Measurements from ENCODE around the gene PLCB1.

The PLCB1 gene

DNA sequence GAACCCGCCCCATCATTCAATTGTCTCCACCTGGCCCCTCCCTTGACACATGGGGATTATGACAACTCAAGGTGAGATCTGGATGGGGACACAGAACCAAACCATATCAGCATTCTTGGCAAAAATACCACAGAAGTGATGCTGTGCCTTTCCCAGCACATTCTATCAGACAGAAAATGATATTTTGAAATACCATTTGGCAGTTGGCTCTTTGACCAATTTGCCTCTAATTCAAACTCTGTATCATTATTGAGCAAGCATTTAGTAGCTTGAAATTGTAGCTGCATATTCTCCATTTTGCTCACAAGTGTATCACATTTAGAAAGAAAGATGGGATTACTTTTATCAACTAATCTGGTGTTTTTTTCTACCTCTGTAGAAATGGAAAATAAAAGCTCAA, 64.0 kb downstream of the PLCB1 start:
- Histone ChIP-seq H3K4me2 (no peak overlapping the region), H2AFZ (ENCODE audit: low read depth) (no peak overlapping the region), H3K27me3 (ENCODE audit: insufficient read depth, low read depth) (no peaks in the 10 kb centered on the region), H3K9ac (no peak overlapping the region), H3K79me2 (ENCODE audit: insufficient read depth, low read depth) (no peaks in the 10 kb centered on the region), H3K4me1 (ENCODE audit: low read depth, poor library complexity, severe bottlenecking) (no peaks in the 10 kb centered on the region), H4K20me1 (ENCODE audit: insufficient read depth) (no peaks in the 10 kb centered on the region), H3K36me3 (ENCODE audit: insufficient read depth) (no peaks in the 10 kb centered on the region), H3K4me3 (IDR thresholded peaks at IDR 0.05; ENCODE audit: insufficient read depth, low read depth, low read length) (no peak overlapping the region), H3K27ac (no peak overlapping the region)
- TF ChIP-seq, protein P1, sequence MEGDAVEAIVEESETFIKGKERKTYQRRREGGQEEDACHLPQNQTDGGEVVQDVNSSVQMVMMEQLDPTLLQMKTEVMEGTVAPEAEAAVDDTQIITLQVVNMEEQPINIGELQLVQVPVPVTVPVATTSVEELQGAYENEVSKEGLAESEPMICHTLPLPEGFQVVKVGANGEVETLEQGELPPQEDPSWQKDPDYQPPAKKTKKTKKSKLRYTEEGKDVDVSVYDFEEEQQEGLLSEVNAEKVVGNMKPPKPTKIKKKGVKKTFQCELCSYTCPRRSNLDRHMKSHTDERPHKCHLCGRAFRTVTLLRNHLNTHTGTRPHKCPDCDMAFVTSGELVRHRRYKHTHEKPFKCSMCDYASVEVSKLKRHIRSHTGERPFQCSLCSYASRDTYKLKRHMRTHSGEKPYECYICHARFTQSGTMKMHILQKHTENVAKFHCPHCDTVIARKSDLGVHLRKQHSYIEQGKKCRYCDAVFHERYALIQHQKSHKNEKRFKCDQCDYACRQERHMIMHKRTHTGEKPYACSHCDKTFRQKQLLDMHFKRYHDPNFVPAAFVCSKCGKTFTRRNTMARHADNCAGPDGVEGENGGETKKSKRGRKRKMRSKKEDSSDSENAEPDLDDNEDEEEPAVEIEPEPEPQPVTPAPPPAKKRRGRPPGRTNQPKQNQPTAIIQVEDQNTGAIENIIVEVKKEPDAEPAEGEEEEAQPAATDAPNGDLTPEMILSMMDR (conservative IDR thresholded peaks at IDR 0.05; ENCODE audit: low read depth, low read length): no peak

DNA sequence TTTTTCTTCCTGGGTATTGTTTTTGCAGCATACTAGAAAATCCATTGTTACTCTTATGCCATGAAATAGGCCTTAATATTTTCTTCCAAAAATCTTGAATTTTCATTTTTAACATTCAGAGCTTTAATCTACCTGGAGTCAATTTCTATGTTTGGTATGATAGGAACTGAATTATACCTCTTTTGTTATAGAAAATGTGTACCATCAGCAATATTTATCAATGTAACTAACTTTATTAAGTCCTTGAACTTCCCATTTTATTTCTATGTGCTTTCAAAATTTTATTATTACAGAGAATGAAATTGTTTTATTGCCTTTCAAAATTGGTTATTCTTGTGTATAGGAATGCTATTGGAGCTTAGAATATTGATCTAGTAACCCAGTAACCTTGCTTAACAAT, 68.2 kb downstream of the PLCB1 start:
- H3K79me2 ChIP-seq (ENCODE audit: insufficient read depth, low read depth): no peaks in the 10 kb centered on the region
- H3K27me3 ChIP-seq (ENCODE audit: insufficient read depth, low read depth): no peaks in the 10 kb centered on the region
- H4K20me1 ChIP-seq (ENCODE audit: insufficient read depth): no peaks in the 10 kb centered on the region
- no peaks in the 10 kb centered on the region for H3K36me3 ChIP-seq (ENCODE audit: insufficient read depth)
- TF ChIP-seq, protein P1 (conservative IDR thresholded peaks at IDR 0.05; ENCODE audit: low read depth, low read length): no peak
- no peak overlapping the region for H3K4me3 ChIP-seq (IDR thresholded peaks at IDR 0.05; ENCODE audit: insufficient read depth, low read depth, low read length)
- H3K4me1 ChIP-seq (ENCODE audit: low read depth, poor library complexity, severe bottlenecking): no peaks in the 10 kb centered on the region
- no peak overlapping the region for H3K9ac ChIP-seq
- no peak overlapping the region for H3K4me2 ChIP-seq
- no peak overlapping the region for H3K27ac ChIP-seq
- no peak overlapping the region for H2AFZ ChIP-seq (ENCODE audit: low read depth)

DNA sequence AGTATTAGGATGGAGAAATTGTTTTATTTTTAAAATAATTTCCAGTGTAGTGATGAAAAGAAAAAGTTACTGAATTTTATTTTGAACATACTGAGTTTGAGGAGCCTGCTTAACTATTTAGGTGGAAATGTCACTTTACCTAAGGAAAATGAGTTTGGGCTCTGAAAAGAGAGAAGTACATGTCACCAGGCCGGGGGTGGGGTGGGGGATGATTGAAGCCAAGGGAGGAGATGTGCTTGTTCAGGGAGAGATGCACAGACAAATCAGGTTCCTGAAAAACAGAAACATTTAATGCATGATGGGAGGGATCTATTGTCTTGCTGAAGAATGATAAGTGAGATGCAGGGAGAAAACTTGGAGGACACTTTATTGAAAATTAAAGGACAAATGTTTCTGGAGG, 71.3 kb downstream of the PLCB1 start:
- Histone ChIP-seq H3K27ac (no peak overlapping the region), H3K36me3 (ENCODE audit: insufficient read depth) (no peaks in the 10 kb centered on the region), H3K27me3 (ENCODE audit: insufficient read depth, low read depth) (no peaks in the 10 kb centered on the region), H2AFZ (ENCODE audit: low read depth) (no peak overlapping the region), H4K20me1 (ENCODE audit: insufficient read depth) (no peaks in the 10 kb centered on the region), H3K4me3 (IDR thresholded peaks at IDR 0.05; ENCODE audit: insufficient read depth, low read depth, low read length) (no peak overlapping the region), H3K4me2 (no peak overlapping the region), H3K4me1 (ENCODE audit: low read depth, poor library complexity, severe bottlenecking) (peaks cover 6% of the 10 kb centered on the region), H3K9ac (no peak overlapping the region), H3K79me2 (ENCODE audit: insufficient read depth, low read depth) (no peaks in the 10 kb centered on the region)
- TF ChIP-seq, protein P1 (conservative IDR thresholded peaks at IDR 0.05; ENCODE audit: low read depth, low read length): no peak

DNA sequence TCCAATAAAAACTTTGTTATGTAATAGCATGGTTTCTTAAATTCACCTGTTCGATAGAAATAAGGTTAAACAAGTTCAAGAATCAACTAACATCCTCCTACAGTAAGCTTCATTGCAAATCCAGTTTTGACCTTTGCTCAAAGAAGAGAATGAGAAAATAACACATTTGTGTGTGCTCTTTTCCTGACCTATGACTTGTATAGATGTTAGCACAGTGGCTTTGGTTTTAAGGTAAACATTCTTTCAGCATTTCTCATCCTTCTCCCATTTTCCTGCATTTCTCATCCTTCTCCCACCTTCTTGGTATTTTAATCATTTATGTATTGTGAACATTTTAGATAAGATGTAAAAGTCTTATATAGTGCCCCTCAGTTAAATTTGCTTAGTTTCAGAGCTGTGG, 73.9 kb downstream of the PLCB1 start:
- H4K20me1 ChIP-seq (ENCODE audit: insufficient read depth): no peaks in the 10 kb centered on the region
- no peaks in the 10 kb centered on the region for H3K27me3 ChIP-seq (ENCODE audit: insufficient read depth, low read depth)
- H3K4me2 ChIP-seq: no peak overlapping the region
- TF ChIP-seq, protein P1 (conservative IDR thresholded peaks at IDR 0.05; ENCODE audit: low read depth, low read length): no peak
- H3K4me1 ChIP-seq (ENCODE audit: low read depth, poor library complexity, severe bottlenecking): peaks cover 21% of the 10 kb centered on the region
- H2AFZ ChIP-seq (ENCODE audit: low read depth): no peak overlapping the region
- H3K27ac ChIP-seq: no peak overlapping the region
- no peaks in the 10 kb centered on the region for H3K79me2 ChIP-seq (ENCODE audit: insufficient read depth, low read depth)
- H3K4me3 ChIP-seq (IDR thresholded peaks at IDR 0.05; ENCODE audit: insufficient read depth, low read depth, low read length): no peak overlapping the region
- no peaks in the 10 kb centered on the region for H3K36me3 ChIP-seq (ENCODE audit: insufficient read depth)
- H3K9ac ChIP-seq: no peak overlapping the region

Data from KMS-11 (cell line).